T-helper 2 cell treated with Interferon-gamma antibody and Interleukin-4, amounts not matched to agents 5 μg/mL and 100 μg/mL, for 36 hours (primary cell): ENCODE results near the gene EYS.

Source experiments
- DNase-seq: peaks from one replicate; pipeline ENCODE4 v3.0.0; 2021; ENCODE audit warnings: low spot score
- H3K27ac Mint-ChIP-seq: one replicate; pipeline ENCODE4 v1.8.0; 2021; ENCODE audit warnings: mild to moderate bottlenecking, mixed read lengths
- H3K27me3 Mint-ChIP-seq: one replicate; pipeline ENCODE4 v1.8.0; 2021; ENCODE audit warnings: low read depth, mixed read lengths
- H3K36me3 Mint-ChIP-seq: one replicate; pipeline ENCODE4 v1.8.0; 2021; ENCODE audit warnings: low read depth, mixed read lengths
- H3K4me1 Mint-ChIP-seq: one replicate; pipeline ENCODE4 v1.8.0; 2021; ENCODE audit warnings: low read depth, mixed read lengths
- H3K4me3 Mint-ChIP-seq: one replicate; pipeline ENCODE4 v1.8.0; 2022; ENCODE audit warnings: mild to moderate bottlenecking, moderate library complexity, mixed read lengths
- H3K9me3 Mint-ChIP-seq: one replicate; pipeline ENCODE4 v1.8.0; 2021; ENCODE audit warnings: mixed read lengths

Gene EYS

GRCh38 chr6:64325093-64325492 is 1381.9 kb downstream of the EYS start:
- H3K4me1 Mint-ChIP-seq = no peaks in the 10 kb centered on the region
- no peak overlapping the region for H3K27ac Mint-ChIP-seq
- H3K4me3 Mint-ChIP-seq = no peak overlapping the region
- no peak for DNase-seq
- H3K9me3 Mint-ChIP-seq = peaks cover 4% of the 10 kb centered on the region
- no peaks in the 10 kb centered on the region for H3K27me3 Mint-ChIP-seq
- H3K36me3 Mint-ChIP-seq = no peaks in the 10 kb centered on the region

GRCh38 chr6:64310214-64310613 is 1396.8 kb downstream of the EYS start:
- Mint-ChIP-seq H3K4me1 (no peaks in the 10 kb centered on the region), H3K4me3 (no peak overlapping the region), H3K36me3 (no peaks in the 10 kb centered on the region), H3K27ac (no peak overlapping the region), H3K27me3 (no peaks in the 10 kb centered on the region), H3K9me3 (peaks cover 39% of the 10 kb centered on the region)
- no peak for DNase-seq

DNA sequence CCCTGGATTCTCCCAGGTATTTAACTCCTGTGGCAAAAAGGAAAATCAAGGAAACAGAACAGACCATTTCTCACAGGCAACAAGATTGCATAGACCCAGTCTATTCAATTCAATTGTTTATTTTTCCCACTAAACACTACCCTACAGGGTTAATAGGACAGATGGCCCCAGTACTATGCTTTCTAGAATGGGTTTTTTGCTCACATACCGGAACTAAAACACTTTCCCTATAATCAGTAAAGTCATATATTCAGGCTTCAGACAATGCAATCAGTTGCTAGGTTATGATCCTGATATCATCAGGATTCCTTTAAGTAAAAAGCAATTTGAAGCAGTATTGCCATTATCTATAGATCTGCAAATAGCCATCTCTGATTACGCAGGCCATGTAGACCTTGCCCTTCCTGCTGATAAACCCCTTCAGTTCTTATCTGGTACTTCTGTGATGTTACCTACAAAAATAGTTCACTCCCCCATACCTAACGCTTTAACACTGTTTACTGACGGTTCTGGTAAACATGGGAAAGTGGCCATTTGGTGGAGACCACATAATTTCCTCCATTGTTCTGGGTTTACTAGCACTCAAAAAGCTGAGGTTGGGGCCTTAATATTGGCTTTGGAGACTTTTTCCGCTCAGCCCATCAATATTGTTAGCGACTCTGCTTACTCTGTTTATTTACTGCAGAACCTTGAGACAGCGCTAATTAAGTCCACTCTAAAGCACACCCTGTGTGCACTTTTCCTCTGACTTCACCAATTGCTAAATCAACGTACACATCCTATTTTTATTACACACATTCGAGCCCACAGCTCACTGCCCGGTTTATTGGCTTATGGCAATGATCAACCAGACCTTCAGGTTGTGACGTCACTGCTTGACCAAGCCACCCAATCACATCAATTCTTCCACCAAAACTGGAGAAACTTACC is 1405.5 kb downstream of the EYS start:
- H3K27me3 Mint-ChIP-seq = no peaks in the 10 kb centered on the region
- no peak overlapping the region for H3K4me3 Mint-ChIP-seq
- H3K36me3 Mint-ChIP-seq = no peaks in the 10 kb centered on the region
- peaks cover 28% of the 10 kb centered on the region for H3K9me3 Mint-ChIP-seq
- H3K4me1 Mint-ChIP-seq = no peaks in the 10 kb centered on the region
- DNase-seq = no peak
- no peak overlapping the region for H3K27ac Mint-ChIP-seq

GRCh38 chr6:64299176-64299575 is 1407.8 kb downstream of the EYS start:
- Mint-ChIP-seq H3K36me3 (no peaks in the 10 kb centered on the region), H3K27ac (no peak overlapping the region), H3K27me3 (no peaks in the 10 kb centered on the region), H3K4me1 (no peaks in the 10 kb centered on the region), H3K4me3 (no peak overlapping the region), H3K9me3 (peaks cover 32% of the 10 kb centered on the region)
- no peak for DNase-seq

DNA sequence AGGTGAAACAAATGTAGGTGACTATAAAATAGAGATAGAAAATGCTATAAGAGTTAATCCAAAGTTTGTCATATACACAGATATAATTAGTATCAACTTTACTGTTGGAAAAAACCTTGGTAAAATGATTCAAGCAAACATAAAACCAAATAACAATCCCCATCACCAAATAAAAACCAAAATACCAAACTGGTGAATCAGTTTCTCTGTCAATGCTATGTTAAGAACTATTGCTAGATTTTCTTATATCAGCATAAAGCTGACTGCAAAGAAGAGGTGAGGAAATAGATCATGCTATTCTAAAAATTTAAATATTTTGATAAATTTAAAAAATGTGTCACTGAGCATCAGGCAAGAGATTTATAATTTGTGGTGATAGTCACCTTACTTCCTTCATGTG is 1413.0 kb downstream of the EYS start:
- no peak for DNase-seq
- no peaks in the 10 kb centered on the region for H3K4me1 Mint-ChIP-seq
- H3K36me3 Mint-ChIP-seq = no peaks in the 10 kb centered on the region
- H3K27ac Mint-ChIP-seq = no peak overlapping the region
- no peaks in the 10 kb centered on the region for H3K27me3 Mint-ChIP-seq
- H3K4me3 Mint-ChIP-seq = no peak overlapping the region
- peaks cover 26% of the 10 kb centered on the region for H3K9me3 Mint-ChIP-seq

- peaks cover 23% of the 10 kb centered on the region for H3K9me3 Mint-ChIP-seq
- no peak for DNase-seq
- no peaks in the 10 kb centered on the region for H3K36me3 Mint-ChIP-seq
- H3K27me3 Mint-ChIP-seq = no peaks in the 10 kb centered on the region
- no peak overlapping the region for H3K27ac Mint-ChIP-seq
- no peaks in the 10 kb centered on the region for H3K4me1 Mint-ChIP-seq
- H3K4me3 Mint-ChIP-seq = no peak overlapping the region
Observed at GRCh38 chr6:64293298-64293697, 1413.7 kb downstream of the EYS start.

DNA sequence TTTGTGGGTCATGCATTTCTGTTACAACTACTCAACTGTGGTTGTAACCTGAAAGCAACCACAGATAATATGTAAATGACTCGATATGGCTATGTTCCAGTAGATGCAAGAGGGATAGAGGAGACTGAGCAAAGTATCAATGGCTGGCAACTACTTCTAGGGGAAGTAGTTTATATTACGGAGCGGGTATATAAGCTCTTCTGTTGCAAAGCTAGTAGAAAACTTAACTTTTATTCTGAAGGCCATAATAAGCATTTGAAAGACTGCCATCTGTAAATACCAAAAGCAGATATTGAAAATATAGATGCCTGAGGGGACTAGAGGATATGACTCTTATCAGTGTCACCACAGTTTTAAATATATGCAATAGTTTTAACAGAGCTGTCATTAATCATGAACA is 1416.2 kb downstream of the EYS start:
- Mint-ChIP-seq H3K27me3 (no peaks in the 10 kb centered on the region), H3K36me3 (no peaks in the 10 kb centered on the region), H3K27ac (no peak overlapping the region), H3K9me3 (peaks cover 17% of the 10 kb centered on the region), H3K4me1 (no peaks in the 10 kb centered on the region), H3K4me3 (no peak overlapping the region)
- DNase-seq = no peak

- H3K4me1 Mint-ChIP-seq = no peaks in the 10 kb centered on the region
Observed at GRCh38 chr6:64289931-64290330, 1417.1 kb downstream of the EYS start.

GRCh38 chr6:64288351-64288750 is 1418.7 kb downstream of the EYS start:
- Mint-ChIP-seq H3K9me3 (peaks cover 20% of the 10 kb centered on the region), H3K4me1 (no peaks in the 10 kb centered on the region), H3K36me3 (no peaks in the 10 kb centered on the region), H3K27me3 (no peaks in the 10 kb centered on the region), H3K4me3 (no peak overlapping the region), H3K27ac (no peak overlapping the region)
- DNase-seq = no peak

More at GRCh38 chr6:64289931-64290330, 1417.1 kb downstream of the EYS start:
- Mint-ChIP-seq H3K36me3 (no peaks in the 10 kb centered on the region), H3K9me3 (peaks cover 17% of the 10 kb centered on the region), H3K27ac (no peak overlapping the region), H3K4me3 (no peak overlapping the region), H3K27me3 (no peaks in the 10 kb centered on the region)
- no peak for DNase-seq

GRCh38 chr6:64281167-64281566 is 1425.9 kb downstream of the EYS start:
- Mint-ChIP-seq H3K4me1 (no peaks in the 10 kb centered on the region), H3K9me3 (peaks cover 7% of the 10 kb centered on the region), H3K4me3 (no peak overlapping the region), H3K27me3 (no peaks in the 10 kb centered on the region), H3K36me3 (no peaks in the 10 kb centered on the region), H3K27ac (no peak overlapping the region)
- no peak for DNase-seq

- H3K36me3 Mint-ChIP-seq = no peaks in the 10 kb centered on the region
- H3K4me1 Mint-ChIP-seq = no peaks in the 10 kb centered on the region
- no peak overlapping the region for H3K27ac Mint-ChIP-seq
- DNase-seq = no peak
- H3K9me3 Mint-ChIP-seq = peaks cover 9% of the 10 kb centered on the region
- no peak overlapping the region for H3K4me3 Mint-ChIP-seq
- H3K27me3 Mint-ChIP-seq = no peaks in the 10 kb centered on the region
Observed at GRCh38 chr6:64280569-64280968, 1426.5 kb downstream of the EYS start.

DNA sequence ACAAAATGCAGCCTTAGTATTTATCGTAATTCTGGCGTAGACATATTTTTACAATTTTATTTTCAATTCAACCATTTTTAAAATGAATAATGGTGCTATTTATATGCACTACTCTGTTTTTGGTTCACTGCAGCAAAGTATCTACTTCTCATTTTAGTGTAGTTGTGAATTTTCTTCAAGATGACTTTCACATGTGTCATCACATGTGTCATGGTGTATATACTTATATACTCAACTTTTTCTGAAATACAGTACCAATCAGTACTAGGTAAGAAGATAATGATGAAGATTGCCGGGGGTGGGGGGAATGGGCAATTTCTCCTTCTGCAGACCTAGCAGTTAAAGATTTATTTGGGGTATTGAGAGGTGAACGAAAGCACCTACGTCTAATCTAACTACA is 1436.9 kb downstream of the EYS start:
- Mint-ChIP-seq H3K36me3 (no peaks in the 10 kb centered on the region), H3K9me3 (peaks cover 11% of the 10 kb centered on the region), H3K4me3 (no peak overlapping the region), H3K4me1 (no peaks in the 10 kb centered on the region), H3K27ac (no peak overlapping the region), H3K27me3 (no peaks in the 10 kb centered on the region)
- no peak for DNase-seq

DNA sequence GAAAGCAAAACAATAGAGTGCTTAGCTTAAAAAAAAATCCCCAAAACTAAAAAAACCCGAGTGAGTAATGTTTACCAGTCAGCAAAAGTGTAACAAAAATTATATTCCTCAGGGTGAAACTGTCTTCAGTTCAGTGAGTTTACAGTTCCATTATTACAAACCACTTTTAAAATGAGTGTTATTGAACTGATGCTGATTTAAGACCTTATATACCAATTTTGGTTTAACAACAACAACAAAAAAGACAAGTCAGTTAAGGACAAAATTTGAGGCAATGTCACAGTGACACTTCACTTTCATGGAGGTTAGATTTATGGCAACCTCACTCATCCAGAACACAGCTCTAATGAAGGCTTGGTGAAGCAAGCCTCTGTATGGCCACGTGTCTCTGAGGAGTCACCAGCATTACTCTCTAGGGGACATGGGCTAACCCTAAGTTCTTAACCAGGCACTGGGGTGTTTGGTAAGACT is 1440.6 kb downstream of the EYS start:
- H3K4me1 Mint-ChIP-seq = no peaks in the 10 kb centered on the region
- H3K27ac Mint-ChIP-seq = no peak overlapping the region
- no peak for DNase-seq
- no peak overlapping the region for H3K4me3 Mint-ChIP-seq
- peaks cover 4% of the 10 kb centered on the region for H3K9me3 Mint-ChIP-seq
- H3K27me3 Mint-ChIP-seq = no peaks in the 10 kb centered on the region
- no peaks in the 10 kb centered on the region for H3K36me3 Mint-ChIP-seq

- Mint-ChIP-seq H3K4me1 (no peaks in the 10 kb centered on the region), H3K9me3 (peaks cover 4% of the 10 kb centered on the region), H3K4me3 (no peak overlapping the region), H3K27me3 (no peaks in the 10 kb centered on the region), H3K27ac (no peak overlapping the region), H3K36me3 (no peaks in the 10 kb centered on the region)
- no peak for DNase-seq
Observed at GRCh38 chr6:64263778-64264177, 1443.2 kb downstream of the EYS start.

- Mint-ChIP-seq H3K4me3 (no peak overlapping the region), H3K9me3 (peaks cover 10% of the 10 kb centered on the region), H3K4me1 (no peaks in the 10 kb centered on the region), H3K27me3 (no peaks in the 10 kb centered on the region), H3K27ac (no peak overlapping the region), H3K36me3 (no peaks in the 10 kb centered on the region)
- no peak for DNase-seq
Observed at GRCh38 chr6:64259372-64259771, 1447.7 kb downstream of the EYS start.
